Breast epithelium (tissue), 3 donors: Measurements from ENCODE around the gene GALNT3.

Experiments
- CTCF ChIP-seq, 3 donors: fragments of 450-650 bp; IDR thresholded peaks; one replicate each; pipeline ENCODE4 v1.5.1; 2016 to 2017; ENCODE audit warnings: antibody characterized with exemption in 3 of 3, mild to moderate bottlenecking in 3 of 3, moderate library complexity in 3 of 3
- POLR2A ChIP-seq: fragments of 450-650 bp; IDR thresholded peaks from one replicate; pipeline ENCODE4 v1.6.1; 2016; ENCODE audit warnings: antibody characterized with exemption, mild to moderate bottlenecking, moderate library complexity
- POLR2AphosphoS5 ChIP-seq, 3 donors: sonication (generic); formaldehyde crosslinking; IDR thresholded peaks; one replicate each; pipeline ENCODE4 v1.6.1; 2017; ENCODE audit warnings: antibody characterized with exemption in 3 of 3

GRCh38 chr2:165718610-165719210 is 75.3 kb downstream of the GALNT3 start:
- TF ChIP-seq POLR2A = no peak
- no peak for TF ChIP-seq CTCF (IDR thresholded peaks at IDR 0.05)
- TF ChIP-seq POLR2AphosphoS5 (IDR thresholded peaks at IDR 0.05) = no peak
